OCI-LY1 (cell line): ENCODE data around the gene TCEA3.

Source experiments
- H2AFZ ChIP-seq: fragments of 200-600 bp; sonication (generic), shearing (Covaris generic); 2 replicates; pipeline ENCODE4 v1.6.0; 2014; ENCODE audit warnings: antibody characterized with exemption, mild to moderate bottlenecking, low read length
- H3F3A ChIP-seq: fragments of 200-600 bp; sonication (generic), shearing (Covaris generic); 2 replicates; pipeline ENCODE4 v1.6.0; 2014; ENCODE audit warnings: mild to moderate bottlenecking, antibody characterized with exemption, low read length, moderate library complexity; ENCODE audit not compliant: insufficient read depth
- H3K27ac ChIP-seq: fragments of 200-600 bp; sonication (generic); 2 replicates; pipeline ENCODE4 v1.5.1; 2014; ENCODE audit warnings: low read length, mixed run types, mild to moderate bottlenecking, low read depth; ENCODE audit not compliant: poor library complexity, severe bottlenecking
- H3K27me3 ChIP-seq: fragments of 200-600 bp; sonication (generic); 2 replicates; pipeline ENCODE4 v1.6.0; 2014; ENCODE audit warnings: antibody characterized with exemption, mild to moderate bottlenecking, low read length, moderate library complexity; ENCODE audit not compliant: insufficient read depth
- H3K36me3 ChIP-seq: fragments of 200-600 bp; sonication (generic); 2 replicates; pipeline ENCODE4 v1.6.1; 2014; ENCODE audit warnings: mild to moderate bottlenecking, antibody characterized with exemption, low read length, moderate library complexity, mixed read lengths; ENCODE audit not compliant: insufficient read depth
- H3K4me1 ChIP-seq: fragments of 200-600 bp; sonication (generic); 2 replicates; pipeline ENCODE4 v1.5.1; 2014; ENCODE audit warnings: mild to moderate bottlenecking, low read length, moderate library complexity; ENCODE audit not compliant: insufficient read depth, severe bottlenecking
- H3K4me2 ChIP-seq: fragments of 200-600 bp; sonication (generic), shearing (Covaris generic); 2 replicates; pipeline ENCODE4 v1.6.1; 2014; ENCODE audit warnings: low read length
- H3K4me3 ChIP-seq: fragments of 200-600 bp; sonication (generic); 2 replicates; pipeline ENCODE4 v1.5.1; 2014; ENCODE audit warnings: low read length, low read depth, mild to moderate bottlenecking, mixed read lengths; ENCODE audit not compliant: poor library complexity, severe bottlenecking
- H3K79me2 ChIP-seq: fragments of 200-600 bp; shearing (Covaris generic); 2 replicates; pipeline ENCODE4 v1.6.1; 2016; ENCODE audit warnings: mixed run types, low read length, mixed read lengths; ENCODE audit not compliant: insufficient read depth
- H3K9ac ChIP-seq: fragments of 200-600 bp; sonication (generic), shearing (Covaris generic); 2 replicates; pipeline ENCODE4 v1.6.1; 2014; ENCODE audit warnings: mild to moderate bottlenecking, low read length, mixed read lengths
- H3K9me2 ChIP-seq: fragments of 200-600 bp; sonication (generic), shearing (Covaris generic); 2 replicates; pipeline ENCODE4 v1.6.1; 2014; ENCODE audit warnings: low read depth, mild to moderate bottlenecking, low read length, mixed read lengths
- H3K9me3 ChIP-seq: fragments of 200-600 bp; shearing (Covaris generic); 2 replicates; pipeline ENCODE4 v1.6.1; 2014; ENCODE audit warnings: low read length, mixed read lengths
- H4K20me1 ChIP-seq: fragments of 200-600 bp; sonication (generic), shearing (Covaris generic); 2 replicates; pipeline ENCODE4 v1.6.0; 2016; ENCODE audit warnings: mild to moderate bottlenecking, low read length; ENCODE audit not compliant: insufficient read depth
- CTCF ChIP-seq: fragments of 200-600 bp; sonication (generic), shearing (Covaris generic); IDR thresholded peaks from 2 replicates; pipeline ENCODE4 v1.5.1; 2017; ENCODE audit warnings: mild to moderate bottlenecking, antibody characterized with exemption, low read length, moderate library complexity, mixed read lengths
- EZH2 ChIP-seq: fragments of 200-600 bp; sonication (generic), shearing (Covaris generic); IDR thresholded peaks from 2 replicates; pipeline ENCODE4 v1.8.0; 2017; ENCODE audit warnings: borderline replicate concordance, mixed run types, mild to moderate bottlenecking, antibody characterized with exemption, low read length, moderate library complexity, mixed read lengths

The TCEA3 gene

DNA sequence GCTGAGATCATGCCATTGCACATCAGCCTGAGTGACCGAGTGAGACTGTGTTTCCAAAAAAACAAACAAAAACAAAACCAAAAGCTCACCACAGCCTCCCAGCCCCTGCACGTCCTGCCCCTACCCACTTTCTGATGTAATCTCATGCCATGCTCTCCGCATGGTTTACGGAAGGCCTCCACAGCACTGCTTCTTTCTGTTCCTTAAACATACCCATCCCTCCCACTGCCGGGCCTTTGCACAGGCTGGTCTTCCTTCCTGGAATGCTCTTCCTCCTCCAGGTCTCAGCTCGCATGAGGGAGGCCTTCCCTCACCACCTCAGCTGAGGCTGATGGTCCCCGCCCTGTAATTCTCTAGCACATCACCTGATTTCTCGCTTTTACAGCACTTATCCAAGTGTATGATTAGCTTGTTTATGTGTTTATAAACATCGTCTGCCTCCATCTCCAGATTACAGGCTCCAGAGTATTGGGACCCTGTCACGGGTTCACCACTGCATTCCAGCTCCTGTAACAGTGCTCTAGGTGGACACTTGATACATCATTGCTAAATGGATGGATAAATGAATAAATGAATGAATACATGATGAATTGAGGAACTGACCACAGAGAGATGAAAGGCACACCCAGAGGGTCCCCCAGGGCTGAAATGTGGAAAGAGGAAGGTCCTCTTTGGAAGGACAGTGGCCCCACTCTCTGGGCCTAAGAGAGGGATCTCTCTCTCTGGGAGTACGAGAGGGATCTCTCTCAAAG, 22.1 kb downstream of the TCEA3 start:
- no peak for TF ChIP-seq EZH2
- no peak for TF ChIP-seq CTCF
- Histone ChIP-seq H3K79me2 (no peaks in the 10 kb centered on the region), H3K9me2 (no peaks in the 10 kb centered on the region), H3K27me3 (no peaks in the 10 kb centered on the region), H3K9me3 (no peaks in the 10 kb centered on the region), H3K4me2 (no peak overlapping the region), H3K27ac (no peak overlapping the region), H3F3A (no peaks in the 10 kb centered on the region), H3K4me1 (peaks cover 4% of the 10 kb centered on the region), H3K36me3 (no peaks in the 10 kb centered on the region), H3K9ac (no peak overlapping the region), H4K20me1 (no peaks in the 10 kb centered on the region), H3K4me3 (no peak overlapping the region), H2AFZ (no peak overlapping the region)

- H3F3A ChIP-seq = no peaks in the 10 kb centered on the region
- H3K36me3 ChIP-seq = no peaks in the 10 kb centered on the region
- no peak overlapping the region for H3K27ac ChIP-seq
- no peak overlapping the region for H2AFZ ChIP-seq
- H3K79me2 ChIP-seq = no peaks in the 10 kb centered on the region
- H4K20me1 ChIP-seq = no peaks in the 10 kb centered on the region
- no peak for TF ChIP-seq EZH2
- no peak for TF ChIP-seq CTCF
- no peaks in the 10 kb centered on the region for H3K27me3 ChIP-seq
- H3K9ac ChIP-seq = no peak overlapping the region
- H3K9me2 ChIP-seq = no peaks in the 10 kb centered on the region
- H3K4me1 ChIP-seq = peaks cover 4% of the 10 kb centered on the region
- H3K4me2 ChIP-seq = no peak overlapping the region
- no peaks in the 10 kb centered on the region for H3K9me3 ChIP-seq
- H3K4me3 ChIP-seq = no peak overlapping the region
Measured at GRCh38 chr1:23401313-23401712, 23.2 kb downstream of the TCEA3 start.

GRCh38 chr1:23400324-23401114, 24.0 kb downstream of the TCEA3 start:
- no peak overlapping the region for H3K4me2 ChIP-seq
- no peaks in the 10 kb centered on the region for H3F3A ChIP-seq
- no peak for TF ChIP-seq EZH2
- no peak for TF ChIP-seq CTCF
- no peaks in the 10 kb centered on the region for H4K20me1 ChIP-seq
- no peaks in the 10 kb centered on the region for H3K27me3 ChIP-seq
- peaks cover 4% of the 10 kb centered on the region for H3K4me1 ChIP-seq
- no peaks in the 10 kb centered on the region for H3K9me2 ChIP-seq
- H3K27ac ChIP-seq = no peak overlapping the region
- H3K4me3 ChIP-seq = no peak overlapping the region
- no peaks in the 10 kb centered on the region for H3K36me3 ChIP-seq
- H3K9ac ChIP-seq = no peak overlapping the region
- H2AFZ ChIP-seq = no peak overlapping the region
- H3K9me3 ChIP-seq = no peaks in the 10 kb centered on the region
- no peaks in the 10 kb centered on the region for H3K79me2 ChIP-seq
